GM19455 (cell line): ENCODE results near the gene SPATC1L.

Experiments
- ATAC-seq: cut with Tn5 transposase; IDR thresholded peaks from one replicate; pipeline ENCODE4 v1.9.1; 2021; ENCODE audit not compliant: unreplicated experiment

Gene SPATC1L

DNA sequence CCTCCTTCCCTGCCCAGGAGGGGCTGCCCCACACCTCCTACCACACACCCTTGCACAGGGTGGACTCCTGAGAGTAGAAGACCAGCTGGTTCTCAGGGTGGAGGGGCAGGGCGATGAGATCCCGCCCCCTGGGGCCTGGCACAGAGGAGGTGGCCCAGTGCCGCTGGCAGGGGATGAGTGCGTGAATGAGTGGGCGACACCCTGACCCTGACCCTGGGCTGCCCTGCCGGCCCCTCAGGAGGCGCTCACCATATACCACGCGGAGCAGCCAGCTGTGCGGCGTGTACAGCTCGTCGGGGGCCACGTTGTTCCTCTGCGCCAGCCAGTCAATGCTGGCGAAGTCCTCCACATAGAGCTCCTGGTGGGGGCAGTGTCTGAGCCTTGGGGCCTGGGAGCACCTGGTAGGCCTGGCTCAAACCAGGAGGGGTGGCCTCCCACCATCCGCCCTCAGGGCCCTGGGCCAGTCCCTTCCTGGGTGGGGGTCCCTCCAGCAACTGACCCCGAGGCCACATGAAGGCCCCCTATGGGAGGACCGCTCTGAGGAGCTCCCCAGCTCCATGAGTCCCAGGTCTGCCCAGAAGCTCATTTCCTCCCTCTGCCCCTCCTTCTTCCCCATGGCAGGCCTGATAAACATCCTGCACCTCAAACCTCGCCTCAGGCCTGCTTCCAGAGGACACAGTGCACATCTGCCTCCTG lies 31.3 kb upstream of the SPATC1L start:
- no peak for ATAC-seq

DNA sequence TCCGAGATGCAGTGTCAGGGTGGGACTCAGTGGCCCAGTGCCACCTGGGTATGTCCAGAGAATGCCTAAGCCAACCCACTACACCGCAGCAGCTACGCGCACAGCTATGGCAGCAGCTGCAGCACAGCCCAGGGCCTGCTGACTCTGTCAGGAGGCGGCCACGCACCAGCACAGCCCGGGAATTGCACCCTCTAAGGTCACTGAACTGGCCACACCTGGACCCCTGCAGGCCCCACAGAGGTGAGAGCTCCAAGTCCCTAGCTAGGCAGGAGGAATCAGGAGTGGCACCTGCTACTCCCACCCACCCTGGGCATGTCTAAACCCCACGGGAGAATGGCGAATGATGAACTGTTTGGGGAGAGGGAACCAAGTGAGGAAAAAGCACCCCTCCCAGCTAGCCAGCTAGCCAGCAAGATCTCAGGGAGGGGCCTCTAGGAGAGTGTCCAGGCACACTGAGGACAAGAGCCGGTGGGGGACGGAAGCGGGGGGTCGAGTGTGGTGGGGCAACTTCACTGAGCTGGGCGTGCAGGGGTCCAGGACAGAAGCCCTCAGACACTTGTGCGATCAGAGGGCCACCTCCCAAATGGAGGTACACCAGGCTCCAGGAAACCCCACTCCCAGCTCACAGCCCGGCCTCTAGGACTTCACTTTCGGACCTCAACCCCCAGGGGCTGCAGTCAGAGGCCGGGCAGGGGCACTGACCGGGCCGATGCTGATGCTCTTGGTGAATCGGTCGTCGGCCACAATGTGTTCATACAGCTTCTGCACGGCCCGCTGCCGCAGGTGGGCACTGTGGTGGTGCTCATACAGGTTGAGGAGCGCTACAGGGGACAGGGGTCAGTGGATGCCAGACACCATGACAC lies 30.4 kb upstream of the SPATC1L start:
- ATAC-seq: no peak

DNA sequence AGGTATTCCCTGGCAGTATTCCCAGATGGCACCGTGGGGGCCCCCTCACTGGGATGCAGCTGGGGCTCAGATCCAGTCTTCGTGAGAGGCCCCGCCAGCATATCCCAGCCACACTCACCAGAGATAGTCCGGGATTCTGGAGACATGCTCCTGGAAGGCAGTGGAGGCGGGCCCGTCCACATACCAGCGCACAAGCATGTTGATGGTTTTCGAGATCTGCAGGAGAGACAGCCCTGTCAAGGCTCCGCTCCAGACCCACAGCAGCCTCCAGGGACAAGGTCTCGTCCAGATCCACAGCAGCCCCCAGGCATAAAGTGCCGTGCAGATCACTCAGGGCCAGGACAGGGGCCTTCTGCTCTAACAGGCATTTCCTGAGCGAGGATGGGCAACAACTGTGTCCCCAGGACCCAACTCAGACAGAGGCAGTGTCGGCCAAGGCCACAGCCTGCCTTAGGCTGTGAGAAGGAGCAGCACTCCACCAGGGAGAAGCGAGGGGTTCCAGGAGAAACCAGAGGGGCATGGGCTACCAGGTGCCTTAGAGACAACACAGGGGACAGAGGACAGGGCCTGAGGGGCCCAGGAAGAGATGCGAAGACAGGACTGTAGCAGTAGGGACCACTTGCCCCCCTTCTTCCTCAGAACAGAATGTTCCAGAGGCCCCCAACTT lies 29.5 kb upstream of the SPATC1L start:
- ATAC-seq: no peak

DNA sequence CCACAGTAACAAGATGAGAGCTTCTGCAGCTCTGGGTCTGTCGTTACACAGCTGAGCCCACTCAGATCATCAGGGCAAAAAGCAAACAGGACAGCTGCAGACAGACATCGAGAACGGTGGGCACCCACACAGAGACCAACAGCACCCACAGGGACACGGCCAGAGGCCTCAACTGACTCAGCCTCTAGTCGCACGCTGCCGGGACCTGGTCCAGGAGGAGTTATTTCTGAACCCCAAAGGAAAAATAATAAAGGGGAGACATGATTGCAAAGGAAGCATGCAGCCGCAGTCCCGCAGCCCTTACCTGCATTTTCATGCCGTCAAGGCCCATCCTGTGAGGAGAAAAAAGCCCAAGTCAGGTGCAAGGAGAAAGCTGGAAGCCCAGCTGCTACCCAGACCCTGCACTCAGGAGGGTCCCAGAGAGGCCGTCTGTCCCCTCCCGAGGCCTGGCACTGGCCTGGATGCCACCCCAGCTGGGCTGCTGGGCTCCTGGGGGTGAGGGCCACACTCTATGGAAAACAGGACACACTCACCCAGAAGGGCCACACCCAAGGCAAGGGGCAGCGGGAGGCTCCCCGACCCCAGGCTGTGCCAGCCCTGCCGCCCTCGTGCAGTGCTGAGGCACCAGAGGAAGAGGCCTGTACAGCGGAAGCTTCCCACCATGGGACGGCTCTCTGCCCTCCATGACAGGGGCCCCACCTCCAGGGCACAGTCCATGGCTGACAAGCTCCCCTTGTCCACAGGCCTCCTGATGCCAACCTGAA lies 28.6 kb upstream of the SPATC1L start:
- ATAC-seq: no peak

DNA sequence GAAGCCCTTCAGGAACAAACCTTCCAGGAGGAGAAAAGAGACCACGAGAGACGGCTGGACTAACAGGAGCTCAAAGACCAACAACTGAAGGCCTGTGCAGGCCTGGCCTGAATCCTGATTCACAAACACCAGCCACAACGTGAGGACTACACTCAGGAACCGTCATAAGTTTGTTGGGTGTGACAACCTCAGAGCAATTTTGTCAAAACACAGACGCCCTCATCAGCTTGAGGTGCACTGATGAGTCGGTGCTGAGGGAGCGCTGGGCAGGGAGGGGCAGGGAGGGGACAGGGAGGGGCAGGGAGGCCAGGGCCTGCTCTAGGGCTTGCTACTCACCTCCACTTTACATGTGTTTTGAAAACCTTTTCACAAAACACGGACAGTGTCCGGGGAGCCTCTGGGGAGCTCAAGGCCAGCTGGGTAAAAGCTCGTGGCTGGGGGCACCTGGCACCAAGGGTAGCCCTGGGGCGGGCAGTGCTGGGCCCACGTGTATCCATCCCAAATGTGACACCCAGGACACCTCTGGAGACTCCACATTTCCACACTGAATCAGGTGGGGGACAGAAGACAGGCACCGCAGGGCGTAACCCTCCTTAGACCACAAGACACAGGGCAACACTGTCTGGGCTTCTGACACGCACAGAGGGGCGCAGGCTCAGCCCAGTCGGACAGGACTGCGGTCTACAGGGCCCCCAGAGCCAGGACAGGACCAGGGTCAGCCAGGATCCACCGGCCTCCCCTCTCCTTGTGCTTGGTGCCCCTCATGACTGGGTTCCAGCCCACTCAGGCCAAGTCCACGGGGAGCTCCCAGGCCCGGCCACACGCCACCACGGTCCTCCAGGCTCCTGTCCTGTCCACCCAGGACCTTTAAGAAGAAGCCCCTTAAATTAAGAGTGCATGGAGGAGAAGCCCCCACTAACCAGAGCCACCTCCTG lies 27.8 kb upstream of the SPATC1L start:
- no peak for ATAC-seq

DNA sequence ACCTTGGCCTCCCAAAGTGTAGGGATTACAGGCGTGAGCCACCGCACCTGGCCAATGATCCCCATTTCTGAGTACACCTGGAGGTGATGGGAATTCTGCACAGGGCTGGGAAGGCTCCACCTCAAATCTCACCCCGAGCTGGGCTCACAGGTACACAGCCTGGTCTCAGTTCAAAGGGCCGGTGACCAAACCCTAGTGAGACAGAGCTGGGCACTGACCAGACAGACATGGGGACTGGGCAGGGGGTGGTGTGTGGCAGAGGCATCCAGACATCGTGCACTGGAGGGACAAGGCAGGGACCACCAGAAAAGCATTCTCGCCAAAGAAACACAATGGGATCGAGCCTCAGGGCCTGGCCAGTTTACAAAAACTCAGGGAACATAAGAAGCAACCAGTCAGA lies 27.1 kb upstream of the SPATC1L start:
- ATAC-seq: no peak

DNA sequence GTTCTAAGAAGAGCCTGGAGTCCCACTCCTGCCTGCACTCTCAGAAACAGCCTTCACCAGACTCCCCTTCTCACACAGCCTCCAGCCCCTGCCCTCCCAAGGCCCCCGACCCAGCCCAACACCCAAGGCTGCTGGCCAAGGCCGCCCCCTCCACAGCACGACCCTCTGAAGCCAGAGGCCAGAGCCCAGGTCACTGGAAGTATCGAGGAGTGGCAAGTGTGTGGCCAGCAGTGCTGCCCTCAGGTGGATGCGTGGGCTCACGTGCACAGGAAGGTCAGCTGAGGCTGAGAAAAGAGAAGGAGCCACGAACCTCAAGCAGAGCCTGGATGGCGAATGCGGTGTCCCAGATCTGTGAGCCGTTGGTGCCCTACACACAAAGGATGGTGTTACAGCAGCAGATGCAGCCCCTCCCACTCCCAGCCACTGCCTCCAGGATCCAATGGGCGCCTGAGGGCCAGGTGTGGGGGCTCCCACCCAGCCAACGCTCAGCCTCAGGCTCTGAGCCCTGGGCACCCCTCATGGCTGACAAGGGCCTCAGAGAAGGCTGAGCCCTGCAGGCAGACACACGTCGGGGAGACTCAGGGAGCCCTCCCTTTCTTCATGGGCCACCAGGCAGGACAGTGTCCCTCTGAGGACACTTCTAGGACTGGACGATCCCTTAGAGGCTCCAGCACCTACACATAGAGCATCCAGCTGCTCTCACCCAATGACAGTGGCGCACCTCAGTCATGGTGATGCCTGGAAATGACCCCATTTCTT lies 26.3 kb upstream of the SPATC1L start:
- ATAC-seq: no peak

DNA sequence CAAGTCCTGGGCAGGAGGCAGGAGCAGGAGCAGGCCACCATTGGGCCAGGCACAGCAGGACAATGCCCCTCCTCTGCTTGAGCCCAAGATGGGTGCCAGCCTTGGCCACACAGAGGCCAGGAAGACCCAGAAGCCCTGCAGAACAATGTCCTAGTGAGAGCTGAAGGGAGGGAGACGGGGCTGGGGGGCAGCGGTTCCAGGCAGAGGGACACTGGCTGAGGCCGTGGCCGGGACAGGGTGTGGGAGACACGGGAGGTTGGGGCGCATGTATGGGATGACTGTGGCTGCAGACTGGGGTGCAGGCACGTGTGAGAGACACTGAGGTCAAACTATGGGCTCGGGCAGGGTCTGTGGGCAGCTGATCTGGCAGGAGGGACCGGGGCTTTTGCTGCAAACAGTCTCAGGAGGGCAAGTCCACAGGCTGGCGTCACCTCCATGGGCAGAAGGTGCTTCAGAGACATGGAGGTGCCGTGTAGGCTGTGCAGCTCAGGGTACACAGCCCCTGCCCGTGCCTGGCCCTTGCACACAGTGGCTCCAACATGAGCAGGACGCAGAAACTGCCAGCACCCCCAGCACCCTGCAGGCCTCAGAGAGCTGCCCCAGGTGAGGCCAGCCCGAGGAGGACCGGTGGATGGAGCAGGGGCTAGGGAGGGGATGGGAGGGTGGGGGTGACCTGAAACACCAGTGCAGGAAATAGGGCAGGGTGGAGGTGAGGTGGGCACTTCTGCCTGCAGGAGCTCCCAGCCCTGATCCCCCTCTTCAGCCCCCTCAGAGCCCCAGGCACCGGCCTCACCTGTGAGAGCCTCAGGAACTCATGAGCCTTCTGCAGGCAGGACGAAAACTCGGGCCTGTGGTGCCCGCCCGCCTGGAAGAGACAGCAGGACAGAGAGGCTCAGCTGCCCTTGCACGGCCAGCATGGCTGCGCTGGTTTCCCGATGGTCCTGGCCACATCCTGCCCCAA lies 24.8 kb upstream of the SPATC1L start:
- ATAC-seq: no peak

DNA sequence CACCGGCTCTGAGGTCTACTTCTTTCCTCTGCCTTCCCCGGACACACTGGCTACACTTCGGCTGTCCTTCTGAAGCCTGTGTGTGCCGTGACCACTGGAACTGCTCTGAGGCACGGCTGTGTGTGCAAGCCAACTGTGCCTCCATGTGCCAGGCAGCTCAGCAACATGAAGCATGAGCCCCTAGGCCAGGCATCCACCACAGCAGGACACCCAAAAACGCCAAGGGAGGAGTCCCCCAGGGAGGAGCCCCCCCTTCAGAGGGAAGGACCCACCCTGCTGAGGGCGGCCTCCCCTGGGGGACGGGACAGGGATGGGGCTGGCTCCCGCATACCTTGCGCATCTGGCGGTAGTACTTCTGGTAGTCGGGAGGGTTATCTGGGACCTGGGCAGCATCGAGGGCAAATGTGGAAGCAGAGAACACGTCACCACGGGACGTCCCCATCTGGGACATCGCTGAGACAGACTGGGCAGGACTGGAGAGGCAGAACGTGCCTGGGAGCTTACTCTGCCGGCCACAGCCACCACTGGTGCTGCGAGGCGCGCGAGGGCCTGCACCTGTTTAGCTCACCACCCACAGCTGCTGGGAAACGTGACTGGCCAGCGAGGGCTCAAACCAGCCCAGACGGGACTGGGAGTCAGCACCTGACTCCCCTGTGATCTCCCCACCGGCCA lies 23.8 kb upstream of the SPATC1L start:
- ATAC-seq: no peak

DNA sequence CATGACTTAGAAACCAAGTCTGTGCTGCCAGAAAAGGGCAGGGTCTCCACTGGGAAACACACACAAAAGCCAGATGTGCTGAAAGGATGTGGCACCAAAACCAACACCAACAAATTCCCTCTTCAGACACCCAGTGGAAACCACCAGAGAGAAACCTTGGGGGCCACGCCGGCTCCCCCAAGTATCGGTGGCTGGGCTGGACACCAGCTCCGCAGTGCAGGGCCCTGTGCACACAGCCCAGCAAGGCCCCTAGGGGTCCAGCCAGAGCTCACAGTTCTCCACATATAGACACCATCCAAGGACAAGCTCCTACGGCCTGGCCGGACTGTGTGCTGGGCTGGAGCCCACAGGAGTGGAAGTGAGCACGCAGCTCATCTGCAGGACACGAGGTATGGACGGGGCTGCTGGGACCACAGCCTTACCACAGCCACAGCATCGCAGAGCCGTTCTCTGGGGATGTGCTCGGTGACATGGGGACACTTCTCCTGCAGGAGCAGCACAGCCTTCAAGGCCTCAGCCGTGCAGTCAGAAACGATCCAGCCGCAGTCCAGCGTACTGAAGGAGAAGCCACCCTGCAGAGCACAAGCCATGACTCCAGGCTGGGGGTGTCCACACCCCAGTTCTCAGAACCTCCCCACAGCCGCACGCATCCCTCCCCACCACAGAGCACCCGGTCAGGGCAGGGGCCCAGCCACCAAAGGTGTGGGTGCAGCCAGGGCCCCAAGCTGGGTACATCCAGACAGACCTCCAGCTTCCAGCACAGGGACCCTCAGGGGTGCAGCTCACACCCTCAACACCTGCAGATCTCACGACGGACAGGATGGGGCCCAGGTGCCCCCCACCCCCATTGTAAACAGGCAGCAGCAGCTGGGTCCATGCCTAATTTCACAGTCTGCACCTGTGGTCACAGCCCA lies 23.0 kb upstream of the SPATC1L start:
- no peak for ATAC-seq

DNA sequence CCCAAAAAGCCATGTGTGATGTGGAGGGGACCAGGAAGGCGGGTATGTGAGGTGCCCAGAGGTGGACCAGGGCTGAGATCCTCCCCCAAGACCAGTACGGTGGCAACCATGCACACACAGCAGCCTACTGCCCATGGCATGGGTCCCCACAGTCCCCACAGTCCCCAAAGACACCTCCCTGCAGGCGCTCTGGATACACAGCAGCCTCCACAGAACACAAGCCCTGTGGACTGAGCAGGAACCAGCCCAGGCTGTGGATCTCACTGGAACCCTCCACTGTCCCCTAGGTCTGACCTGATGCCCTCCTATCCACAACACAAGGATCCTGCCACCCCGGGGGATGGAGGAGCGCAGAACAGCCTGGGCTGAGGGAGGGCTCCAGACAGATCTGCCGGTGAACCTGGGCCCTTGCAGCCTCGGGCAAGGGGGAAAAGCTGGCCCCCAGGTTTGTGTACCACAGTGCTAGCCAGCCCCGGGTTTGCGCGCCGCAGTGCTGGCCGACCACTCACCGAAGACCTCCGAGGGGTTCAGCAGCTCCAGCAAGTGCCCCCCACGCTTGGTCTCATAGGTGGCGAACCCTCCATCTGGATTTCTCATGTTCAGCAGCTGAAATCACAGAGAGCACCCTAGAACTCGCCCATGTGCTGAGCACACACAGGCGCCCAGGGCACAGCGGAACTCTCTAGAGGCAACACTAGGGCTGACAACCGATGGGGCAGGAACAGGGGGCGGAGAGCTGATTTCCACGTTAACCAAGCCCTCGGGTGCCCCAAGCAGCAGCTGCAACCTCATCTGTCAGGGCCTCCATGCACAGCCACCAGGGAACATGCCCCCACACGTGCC lies 22.1 kb upstream of the SPATC1L start:
- no peak for ATAC-seq

DNA sequence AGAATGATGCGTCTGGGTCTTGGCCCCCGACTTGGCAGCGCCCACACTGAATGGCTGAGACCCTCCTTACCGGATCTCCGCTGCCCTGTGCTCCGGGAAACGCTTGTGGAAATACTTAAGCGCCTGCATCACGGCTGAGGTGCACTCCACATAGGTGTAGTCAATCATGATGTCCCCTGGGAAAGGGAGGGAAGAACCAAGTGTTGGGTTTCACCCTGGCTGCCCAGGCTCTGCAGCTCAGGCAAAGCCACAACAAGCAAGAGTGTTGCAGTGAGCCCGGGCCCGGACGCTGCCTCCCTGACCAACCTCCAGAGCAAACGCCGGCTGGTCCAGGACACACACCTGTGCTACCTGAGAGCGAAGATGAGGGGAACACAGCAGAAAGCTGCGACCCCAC lies 21.5 kb upstream of the SPATC1L start:
- no peak for ATAC-seq

DNA sequence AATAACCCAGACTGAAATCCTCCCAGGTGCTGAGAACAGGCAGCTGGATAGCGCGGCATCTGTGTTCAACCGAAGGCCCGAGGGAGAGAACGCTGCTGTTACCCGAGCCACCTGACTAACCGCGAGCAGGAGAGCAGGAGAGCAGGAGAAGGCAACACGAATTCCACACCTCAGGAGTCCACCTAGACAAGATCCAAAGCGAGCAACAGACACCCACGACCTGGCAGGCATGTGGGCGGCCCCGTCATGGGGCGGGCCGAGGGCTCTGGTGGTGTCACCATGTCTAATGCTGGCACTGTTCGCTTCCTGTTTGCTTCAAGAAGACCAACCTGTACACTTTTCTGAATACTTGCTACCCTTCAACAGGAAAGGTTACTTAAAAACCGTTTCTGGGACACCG lies 20.9 kb upstream of the SPATC1L start:
- no peak for ATAC-seq

DNA sequence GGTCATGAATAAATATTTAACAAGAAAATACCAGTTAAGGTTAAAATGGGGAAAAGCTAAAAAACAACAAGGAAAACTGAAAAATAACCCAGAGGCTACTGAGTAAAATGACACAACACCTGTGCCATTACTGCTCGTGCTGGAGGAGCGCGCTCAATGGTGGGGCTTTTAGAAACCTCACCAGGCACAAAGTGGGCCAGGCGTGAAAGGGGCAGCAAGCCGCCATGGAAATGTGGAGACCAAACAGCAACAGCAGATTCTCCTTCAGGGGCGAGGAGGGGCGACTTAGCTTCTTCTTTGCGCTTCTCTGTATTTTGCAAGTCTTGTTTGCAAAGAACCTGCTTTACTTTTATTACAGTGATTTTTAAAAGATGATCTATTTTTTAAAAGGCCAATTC lies 18.9 kb upstream of the SPATC1L start:
- ATAC-seq: no peak

DNA sequence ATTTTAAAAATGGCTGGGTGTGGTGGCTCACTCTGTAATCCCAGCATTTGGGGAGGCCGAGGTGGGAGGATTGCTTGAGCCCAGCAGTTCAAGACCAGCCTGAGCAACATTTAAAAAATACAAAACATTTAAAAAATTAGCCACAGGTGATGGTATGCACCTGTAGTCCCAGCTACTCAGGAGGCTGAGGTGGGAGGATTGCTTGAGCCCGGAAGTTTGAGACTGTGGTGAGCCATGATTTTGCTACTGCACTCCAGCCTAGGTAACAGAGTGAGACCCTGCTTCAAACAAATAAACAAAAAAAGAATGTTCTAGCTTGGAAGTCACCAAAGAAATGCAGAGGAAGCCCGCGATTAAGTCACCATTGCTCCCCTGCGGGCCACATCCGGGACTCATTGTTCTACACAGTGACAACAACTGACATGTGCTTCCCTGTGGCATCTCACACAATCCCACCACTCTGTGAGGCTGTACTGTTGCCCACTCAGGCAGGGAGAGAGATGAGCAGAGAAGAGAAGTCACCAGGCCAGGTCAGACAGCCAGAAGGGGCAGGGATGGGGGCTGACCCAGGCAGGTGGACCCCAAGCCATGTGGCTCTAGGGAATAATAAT lies 18.4 kb upstream of the SPATC1L start:
- ATAC-seq: no peak
